ENCODE results near the gene UNC93B1. TPM values are rescaled to one million over a fixed set of nuclear protein-coding genes. Genes with fewer than 3 reads are reported as not detected.
"Not testable (repeated sequence)": the region's sequence is repeated elsewhere in the genome, so short reads cannot be mapped to it uniquely, and the experiment has no call there.

Gene UNC93B1
- total and polyA plus RNA-seq, 2 of the 13 experiments (the other 11 are each of a cell fraction or from before 2014, with no cell fraction given), result 8.8 to 18.9 TPM

GRCh38 chr11:67990546-67991346 lies 13.2 kb downstream of the UNC93B1 start:
- H3K4me3 ChIP-seq (replicated peaks in 1 of 3; ENCODE audit: insufficient read depth in 1 of 3, low read depth in 2 of 3, low read length in 3 of 3); H3K9me3 ChIP-seq (ENCODE audit: low read length); CTCF ChIA-PET (ENCODE audit: low intra/inter-chr PET ratio, low total read pairs); H4K20me1 ChIP-seq (ENCODE audit: insufficient read depth, low read length); H3K4me2 ChIP-seq (ENCODE audit: low read depth, low read length); H3K79me2 ChIP-seq (ENCODE audit: insufficient read depth, low read length); H3K9ac ChIP-seq (ENCODE audit: insufficient read depth, low read depth, low read length); BruUV-seq (replicated peaks); in situ Hi-C loops (cut with HindIII; ENCODE audit: extremely low pct_ligation_motif_present, low pct_unique_long_range_greater_than_20kb); FAIRE-seq; POLR2A ChIA-PET; H2AFZ ChIP-seq (ENCODE audit: low read length); H3K27ac ChIP-seq (ENCODE audit: extremely low read length, insufficient read depth, low read length); H3K27me3 ChIP-seq (ENCODE audit: control insufficient read depth in 1 of 2, insufficient read depth in 2 of 2, low read length in 2 of 2); DNase-seq (ENCODE audit: low spot score); H3K36me3 ChIP-seq (replicated peaks in 1 of 2; ENCODE audit: control insufficient read depth in 1 of 2, insufficient read depth in 2 of 2, low read length in 2 of 2); intact Hi-C loops (cut with micrococcal nuclease; ENCODE audit: unreplicated experiment); H3K4me1 ChIP-seq (ENCODE audit: insufficient read depth, low read length); ATAC-seq: not testable (repeated sequence)
- 0 out of 2 replicates have a peak, but pooled peaks have one; percentile 6 for TF ChIP-seq ZBTB33 (CRISPR knock-in tag; IDR thresholded peaks at IDR 0.05)
- WGBS (ENCODE audit: low lambda C conversion rate), result 95% methylated on average over 23 of the region's 58 CpGs

- ATAC-seq; H3K4me2 ChIP-seq (ENCODE audit: low read depth, low read length); BruUV-seq (replicated peaks); DNase-seq (ENCODE audit: low spot score); H3K27me3 ChIP-seq (ENCODE audit: control insufficient read depth in 1 of 2, insufficient read depth in 2 of 2, low read length in 2 of 2); H3K4me1 ChIP-seq (ENCODE audit: insufficient read depth, low read length); H3K9ac ChIP-seq (ENCODE audit: insufficient read depth, low read depth, low read length); CTCF ChIA-PET (ENCODE audit: low intra/inter-chr PET ratio, low total read pairs); H3K27ac ChIP-seq (ENCODE audit: extremely low read length, insufficient read depth, low read length); POLR2A ChIA-PET; FAIRE-seq; H4K20me1 ChIP-seq (ENCODE audit: insufficient read depth, low read length); intact Hi-C loops (cut with micrococcal nuclease; ENCODE audit: unreplicated experiment); in situ Hi-C loops (cut with HindIII; ENCODE audit: extremely low pct_ligation_motif_present, low pct_unique_long_range_greater_than_20kb); H2AFZ ChIP-seq (ENCODE audit: low read length); H3K4me3 ChIP-seq (replicated peaks in 1 of 3; ENCODE audit: insufficient read depth in 1 of 3, low read depth in 2 of 3, low read length in 3 of 3); H3K9me3 ChIP-seq (ENCODE audit: low read length); H3K36me3 ChIP-seq (replicated peaks in 1 of 2; ENCODE audit: control insufficient read depth in 1 of 2, insufficient read depth in 2 of 2, low read length in 2 of 2); H3K79me2 ChIP-seq (ENCODE audit: insufficient read depth, low read length): not testable (repeated sequence)
- WGBS (ENCODE audit: low lambda C conversion rate), result 51% methylated on average over 6 of the region's 6 CpGs
Measured at GRCh38 chr11:67985302-67985701, 18.6 kb downstream of the UNC93B1 start.
